GM20000 (cell line): ENCODE measurements around the gene TUBA1C.
A peak's percentile ranks its signal among the peaks of the same experiment; 100 is the strongest.
"Not testable (repeated sequence)": the region's sequence is repeated elsewhere in the genome, so short reads cannot be mapped to it uniquely, and the experiment has no call there.

Experiments
- DNase-seq: peaks from one replicate; pipeline ENCODE4 v3.0.0; 2012; ENCODE audit warnings: low spot score
- TF ChIP-seq, protein P1 (sequence below): IDR thresholded peaks from 2 replicates; pipeline ENCODE4 v1.5.1; 2012; ENCODE audit warnings: mild to moderate bottlenecking, control low read depth; ENCODE audit errors: extremely low read depth, missing control alignments

TUBA1C gene

DNA sequence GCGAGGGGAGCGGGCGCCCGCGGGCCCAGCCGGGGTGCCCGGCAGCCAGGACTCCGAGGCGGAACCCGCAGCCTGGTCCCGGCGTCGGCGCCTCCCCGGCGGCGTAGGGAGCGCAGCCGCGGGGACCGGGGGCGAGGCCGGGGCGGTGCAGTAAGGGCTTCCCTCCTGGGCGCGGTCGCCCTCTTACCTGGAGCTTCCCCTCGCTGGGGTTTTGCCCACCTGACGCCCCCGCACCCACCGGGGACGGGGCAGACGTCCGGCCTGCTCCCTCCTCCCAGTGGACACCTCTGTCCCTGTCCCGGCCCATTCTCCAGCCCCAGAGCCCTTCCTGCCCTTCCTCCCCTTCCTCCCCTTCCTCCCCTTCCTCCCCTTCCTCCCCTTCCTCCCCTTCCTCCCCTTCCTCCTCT lies 413 bp upstream of the TUBA1C start:
- TF ChIP-seq, protein P1, sequence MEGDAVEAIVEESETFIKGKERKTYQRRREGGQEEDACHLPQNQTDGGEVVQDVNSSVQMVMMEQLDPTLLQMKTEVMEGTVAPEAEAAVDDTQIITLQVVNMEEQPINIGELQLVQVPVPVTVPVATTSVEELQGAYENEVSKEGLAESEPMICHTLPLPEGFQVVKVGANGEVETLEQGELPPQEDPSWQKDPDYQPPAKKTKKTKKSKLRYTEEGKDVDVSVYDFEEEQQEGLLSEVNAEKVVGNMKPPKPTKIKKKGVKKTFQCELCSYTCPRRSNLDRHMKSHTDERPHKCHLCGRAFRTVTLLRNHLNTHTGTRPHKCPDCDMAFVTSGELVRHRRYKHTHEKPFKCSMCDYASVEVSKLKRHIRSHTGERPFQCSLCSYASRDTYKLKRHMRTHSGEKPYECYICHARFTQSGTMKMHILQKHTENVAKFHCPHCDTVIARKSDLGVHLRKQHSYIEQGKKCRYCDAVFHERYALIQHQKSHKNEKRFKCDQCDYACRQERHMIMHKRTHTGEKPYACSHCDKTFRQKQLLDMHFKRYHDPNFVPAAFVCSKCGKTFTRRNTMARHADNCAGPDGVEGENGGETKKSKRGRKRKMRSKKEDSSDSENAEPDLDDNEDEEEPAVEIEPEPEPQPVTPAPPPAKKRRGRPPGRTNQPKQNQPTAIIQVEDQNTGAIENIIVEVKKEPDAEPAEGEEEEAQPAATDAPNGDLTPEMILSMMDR = no peak
- DNase-seq = peak; percentile 80

- not testable (repeated sequence) for DNase-seq
Observed at GRCh38 chr12:49269191-49269590, 4.3 kb downstream of the TUBA1C start.

DNA sequence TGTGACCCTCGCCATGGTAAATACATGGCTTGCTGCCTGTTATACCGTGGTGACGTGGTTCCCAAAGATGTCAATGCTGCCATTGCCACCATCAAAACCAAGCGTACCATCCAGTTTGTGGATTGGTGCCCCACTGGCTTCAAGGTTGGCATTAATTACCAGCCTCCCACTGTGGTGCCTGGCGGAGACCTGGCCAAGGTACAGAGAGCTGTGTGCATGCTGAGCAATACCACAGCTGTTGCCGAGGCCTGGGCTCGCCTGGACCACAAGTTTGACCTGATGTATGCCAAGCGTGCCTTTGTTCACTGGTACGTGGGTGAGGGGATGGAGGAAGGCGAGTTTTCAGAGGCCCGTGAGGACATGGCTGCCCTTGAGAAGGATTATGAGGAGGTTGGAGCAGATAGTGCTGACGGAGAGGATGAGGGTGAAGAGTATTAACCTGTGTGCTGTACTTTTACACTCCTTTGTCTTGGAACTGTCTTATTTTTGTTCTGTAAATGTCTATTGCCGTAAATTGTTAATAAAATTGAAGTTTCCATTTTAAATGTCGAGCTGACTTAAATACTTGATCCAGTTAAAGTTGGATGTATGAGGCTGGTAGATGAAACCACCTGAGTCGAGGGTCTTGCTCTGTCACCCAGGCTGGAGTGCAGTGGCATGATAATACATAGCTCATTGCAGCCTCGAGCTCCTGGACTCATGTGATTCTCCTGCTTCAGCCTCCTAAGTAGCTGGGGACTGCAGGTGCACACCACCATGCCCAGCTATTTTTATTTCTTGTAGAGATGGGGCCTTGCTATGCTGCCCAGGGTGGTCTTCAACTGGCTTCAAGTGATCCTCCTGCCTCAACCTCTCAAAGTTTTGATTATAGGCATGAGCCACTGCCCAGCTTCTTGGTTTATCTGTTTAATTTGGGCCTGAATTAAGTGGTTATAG lies 8.2 kb downstream of the TUBA1C start:
- DNase-seq = no peak
- TF ChIP-seq, protein P1 = no peak

- no peak for DNase-seq
- TF ChIP-seq, protein P1 = no peak
Observed at GRCh38 chr12:49273726-49274395, 9.0 kb downstream of the TUBA1C start.

DNA sequence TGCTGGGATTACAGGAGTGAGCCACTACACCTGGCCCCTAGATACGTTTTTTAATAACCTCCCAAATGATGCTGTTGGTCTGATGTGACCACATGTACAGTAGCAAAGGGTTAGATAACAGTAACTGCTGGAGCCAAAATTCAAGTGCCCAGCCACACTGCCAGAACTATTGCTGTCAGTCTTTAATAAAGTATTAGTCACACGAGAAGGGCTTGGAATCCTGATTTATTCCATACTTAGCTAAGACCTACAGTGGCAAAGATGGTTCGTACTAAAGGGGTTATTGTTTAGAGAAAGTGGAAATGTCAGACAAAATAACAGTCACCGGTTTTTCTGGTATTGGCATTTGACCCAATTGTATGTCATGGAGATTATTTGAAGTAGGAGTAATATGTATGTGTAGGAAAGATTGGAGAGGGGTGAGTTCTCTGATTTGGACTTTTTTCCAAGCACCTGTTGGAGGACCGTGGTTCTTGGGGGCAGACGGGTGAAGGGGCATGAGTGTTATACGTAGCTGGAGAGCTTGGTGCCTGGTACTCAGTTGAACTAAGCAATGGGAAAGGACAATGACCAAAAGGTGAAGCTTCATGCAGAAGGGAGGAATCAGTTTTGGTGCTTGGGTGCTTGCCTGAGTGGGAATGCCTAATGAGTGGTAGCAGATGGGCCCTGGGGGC lies 9.7 kb downstream of the TUBA1C start:
- TF ChIP-seq, protein P1 = no peak
- no peak for DNase-seq

GRCh38 chr12:49276304-49277290 lies 11.7 kb downstream of the TUBA1C start:
- TF ChIP-seq, protein P1 = no peak
- no peak for DNase-seq

GRCh38 chr12:49277466-49277865 lies 12.6 kb downstream of the TUBA1C start:
- TF ChIP-seq, protein P1 = no peak
- no peak for DNase-seq
